ENCODE results near the gene CCNK. TPM values are rescaled to one million over a fixed set of nuclear protein-coding genes. Genes with fewer than 3 reads are reported as not detected.

The CCNK gene
- total RNA-seq, 1 donor from 2014 or later = 8.4 TPM

DNA sequence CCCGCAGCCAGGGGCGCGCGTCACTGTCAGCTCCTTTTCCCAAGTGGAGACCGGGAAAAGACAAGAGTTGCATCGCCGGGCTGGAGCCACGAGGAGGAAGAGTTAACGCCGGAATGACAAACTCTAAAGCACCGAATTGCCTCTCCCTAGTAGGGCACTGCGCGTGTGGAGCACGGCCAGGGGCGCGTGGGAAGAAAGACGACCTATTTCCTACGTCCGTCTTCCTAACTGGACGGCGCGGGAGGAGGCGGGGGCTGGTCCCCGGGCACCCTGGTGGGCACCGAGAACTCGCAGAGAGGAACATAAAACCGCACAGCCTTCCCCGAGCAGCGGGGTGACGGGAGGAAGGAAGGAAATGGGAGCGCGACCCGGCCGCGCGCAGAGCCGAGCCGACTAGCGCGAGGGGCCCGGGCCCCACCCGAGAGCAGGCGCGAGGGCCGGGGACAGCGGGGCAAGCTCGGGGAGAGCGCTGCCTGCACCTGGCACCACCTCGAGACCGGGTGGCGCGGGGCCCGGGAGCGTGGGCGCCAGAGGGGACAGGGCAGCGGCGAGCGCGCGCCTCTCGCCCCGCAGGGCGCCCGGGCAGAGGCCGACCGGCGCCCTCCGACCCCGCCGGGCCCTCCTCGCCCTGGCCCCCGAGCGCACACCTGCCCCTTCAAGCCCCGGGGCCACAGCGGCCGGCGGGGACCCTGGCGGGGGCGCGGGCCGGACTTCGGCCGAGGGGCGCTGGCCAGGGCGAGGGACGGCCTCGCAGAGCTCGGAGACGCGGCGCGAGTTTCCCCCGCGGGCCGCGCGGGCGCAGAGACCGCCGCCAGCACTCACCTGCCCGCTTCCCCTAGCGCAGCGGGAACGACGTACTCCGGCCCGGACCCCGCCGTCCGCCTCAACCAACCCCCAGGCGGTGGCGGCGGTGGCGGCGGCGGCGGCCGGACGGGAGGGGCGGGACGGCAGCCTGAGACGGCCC lies 1.0 kb upstream of the CCNK start, which contains the start of gene SETD3:
TSS of gene SETD3 (minus strand) at position 954 of the 964 bp plus-strand sequence. CDS start 15,054 bp downstream, outside the sequence.
- no peak for DNase-seq (ENCODE audit: low read depth)
- peak within 1 kb of the TSS; percentile 95 for H3K4me3 ChIP-seq (ENCODE audit: low read depth, low read length)
- TF ChIP-seq CTCF (conservative IDR thresholded peaks at IDR 0.05; ENCODE audit: low read depth, low read length) = no peak

- peak overlapping the region; percentile 95 for H3K4me3 ChIP-seq (ENCODE audit: low read depth, low read length)
- no peak for TF ChIP-seq CTCF (conservative IDR thresholded peaks at IDR 0.05; ENCODE audit: low read depth, low read length)
- DNase-seq (ENCODE audit: low read depth) = no peak
Observed at GRCh38 chr14:99481745-99482099, 513 bp downstream of the CCNK start.

DNA sequence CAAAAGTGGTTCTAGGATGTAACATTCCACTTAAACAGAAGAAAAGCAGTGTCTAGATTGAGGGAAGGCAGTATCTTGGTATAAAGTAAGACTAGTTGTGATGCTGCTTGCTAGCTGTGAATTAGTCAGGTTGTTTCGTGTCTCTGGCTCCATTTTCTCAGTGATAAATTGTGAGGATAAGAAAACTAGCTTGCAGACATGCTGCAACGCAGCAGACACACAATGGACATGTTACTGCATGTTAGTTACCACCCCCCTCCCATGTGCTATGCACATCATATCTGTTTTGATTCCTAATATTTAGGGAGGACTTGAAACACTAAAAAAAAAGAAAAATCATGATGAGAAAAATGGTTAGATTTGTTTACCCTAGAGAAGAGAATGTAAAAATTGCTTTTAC lies 2.9 kb downstream of the CCNK start:
- TF ChIP-seq CTCF (conservative IDR thresholded peaks at IDR 0.05; ENCODE audit: low read depth, low read length) = no peak
- no peak for DNase-seq (ENCODE audit: low read depth)
- no peak overlapping the region for H3K4me3 ChIP-seq (ENCODE audit: low read depth, low read length)

- no peak overlapping the region for H3K4me3 ChIP-seq (ENCODE audit: low read depth, low read length)
- no peak for DNase-seq (ENCODE audit: low read depth)
- no peak for TF ChIP-seq CTCF (conservative IDR thresholded peaks at IDR 0.05; ENCODE audit: low read depth, low read length)
Observed at GRCh38 chr14:99497341-99497740, 16.1 kb downstream of the CCNK start.

GRCh38 chr14:99497894-99498293 lies 16.7 kb downstream of the CCNK start:
- DNase-seq (ENCODE audit: low read depth) = no peak
- no peak for TF ChIP-seq CTCF (conservative IDR thresholded peaks at IDR 0.05; ENCODE audit: low read depth, low read length)
- no peak overlapping the region for H3K4me3 ChIP-seq (ENCODE audit: low read depth, low read length)

DNA sequence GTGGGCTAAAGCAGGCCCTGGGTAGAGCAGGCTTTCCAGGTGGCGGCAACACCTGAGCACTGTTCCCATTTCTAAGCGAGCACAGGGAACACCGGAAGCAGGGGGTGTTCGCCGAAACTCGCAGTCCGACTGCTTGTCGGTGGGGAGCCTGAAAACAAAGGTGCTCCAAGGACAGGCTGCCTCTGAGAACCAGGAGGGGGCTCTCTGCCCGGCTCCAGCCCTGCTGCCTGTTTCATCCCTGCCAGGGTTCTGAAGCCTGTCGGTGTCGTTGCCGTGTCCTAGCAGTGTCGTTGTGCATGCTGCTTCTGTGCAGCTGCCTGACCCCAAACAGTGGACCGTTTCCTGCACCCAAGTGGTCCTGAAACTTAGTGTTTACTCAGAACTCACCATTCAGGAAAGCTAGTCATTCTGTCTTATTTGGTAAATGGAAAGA lies 21.8 kb downstream of the CCNK start:
- no peak for TF ChIP-seq CTCF (conservative IDR thresholded peaks at IDR 0.05; ENCODE audit: low read depth, low read length)
- no peak overlapping the region for H3K4me3 ChIP-seq (ENCODE audit: low read depth, low read length)
- DNase-seq (ENCODE audit: low read depth) = no peak

Data from epithelial cell of proximal tubule (primary cell).